ENCODE measurements around the gene C10orf90.

GRCh38 chr10:126621846-126622245 lies 48.6 kb downstream of the C10orf90 start:
- no peak for TF ChIP-seq CTCF (IDR thresholded peaks at IDR 0.05; ENCODE audit: low read length)
- no peak for TF ChIP-seq EZH2 (IDR thresholded peaks at IDR 0.05; ENCODE audit: borderline replicate concordance, low read length)
